Activated T-cell treated with anti-CD3 and anti-CD28 coated beads for 24 hours (primary cell): ENCODE measurements around the gene MIGA1.
"Not testable (repeated sequence)": the region's sequence is repeated elsewhere in the genome, so short reads cannot be mapped to it uniquely, and the experiment has no call there.

ENCODE experiments used
- DNase-seq: peaks from one replicate; pipeline ENCODE4 v3.0.0-alpha.2; 2020; ENCODE audit warnings: low read depth

The MIGA1 gene

DNA sequence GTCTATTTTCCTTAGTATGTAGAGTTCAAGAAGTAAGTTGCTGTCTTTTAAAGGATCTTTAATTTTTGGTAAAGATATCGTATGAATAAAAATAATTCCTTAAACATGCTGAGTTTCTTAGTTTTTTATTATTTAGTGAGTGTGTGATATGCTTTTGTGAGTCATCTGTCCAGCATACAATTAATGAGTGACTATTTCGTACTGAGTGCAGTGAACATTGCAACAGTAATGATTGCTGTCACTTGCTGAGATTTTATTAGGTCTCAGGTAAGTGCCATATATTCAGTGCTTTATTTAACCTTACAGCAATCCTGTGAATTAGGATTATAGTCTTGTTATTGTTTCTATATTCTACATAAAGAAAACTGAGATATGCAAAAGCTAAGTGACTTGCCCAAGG is 22.6 kb downstream of the MIGA1 start:
- no peak for DNase-seq

DNA sequence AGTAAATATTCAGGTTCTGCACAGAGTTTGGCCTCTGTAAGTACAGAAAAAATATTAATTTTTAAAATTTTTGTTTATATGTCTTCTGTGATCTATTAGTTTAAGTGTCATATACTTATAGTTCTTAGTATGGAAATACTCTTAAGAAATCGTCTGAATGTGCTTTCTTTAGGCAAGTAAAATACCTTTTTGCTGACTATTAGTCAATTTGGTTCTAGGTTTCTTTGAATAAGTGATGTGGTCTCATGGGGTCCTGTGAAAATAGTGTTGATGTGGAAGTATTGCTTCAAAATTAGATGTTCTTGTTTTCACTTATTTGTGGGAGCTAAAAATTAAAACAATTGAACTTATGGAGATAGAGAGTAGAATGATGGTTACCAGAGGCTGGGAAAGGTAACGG is 23.9 kb downstream of the MIGA1 start:
- DNase-seq: no peak

DNA sequence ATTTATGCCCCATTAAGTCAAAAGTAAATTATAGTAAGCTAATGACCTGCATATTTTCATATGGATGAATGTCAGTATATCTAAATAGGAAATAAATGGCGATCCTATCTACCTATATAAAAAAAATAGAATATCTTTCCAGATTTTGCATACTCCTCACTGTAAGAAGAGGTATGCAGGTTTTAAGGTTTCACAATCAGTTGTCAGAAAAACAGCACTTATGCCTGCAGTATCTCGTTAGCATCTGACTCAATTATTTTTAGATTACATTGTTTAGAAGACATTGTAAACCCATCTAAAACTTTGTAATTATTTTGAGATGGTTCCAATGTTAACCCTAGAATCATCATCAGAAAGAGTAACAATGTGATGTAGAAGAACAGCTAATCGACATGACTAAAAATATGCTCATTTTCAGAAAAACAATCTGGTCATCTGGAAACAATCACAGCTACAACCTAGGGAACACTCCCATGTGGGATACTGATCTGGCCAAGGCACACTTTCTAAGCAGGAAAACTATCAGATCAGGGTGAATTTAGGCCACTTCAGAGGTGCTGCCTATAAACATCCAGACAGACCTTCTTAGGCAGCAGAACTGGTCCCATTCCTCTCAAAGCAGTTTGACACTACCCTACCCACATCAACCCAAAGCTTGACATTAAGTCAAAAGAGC is 30.5 kb downstream of the MIGA1 start:
- not testable (repeated sequence) for DNase-seq

DNA sequence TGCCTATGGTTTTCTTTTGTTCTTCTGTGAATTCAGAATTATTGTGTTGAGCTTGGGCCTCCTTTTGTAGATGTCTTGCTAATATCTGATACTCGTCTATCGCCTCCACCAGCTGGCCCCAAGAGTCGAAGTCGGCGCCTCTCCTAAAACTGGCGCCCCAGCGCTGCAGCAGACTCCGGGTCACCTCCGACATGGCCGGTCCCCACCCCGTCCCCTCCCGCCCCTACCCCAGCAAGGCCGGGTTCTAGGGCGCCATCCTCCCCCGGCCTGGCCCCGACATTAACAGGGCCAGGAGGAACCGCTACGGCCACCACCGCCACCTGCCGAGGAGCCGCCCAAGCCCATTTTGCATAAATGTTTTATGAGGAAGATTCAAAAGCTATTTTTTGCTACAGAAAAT is 32.1 kb downstream of the MIGA1 start:
- not testable (repeated sequence) for DNase-seq

DNA sequence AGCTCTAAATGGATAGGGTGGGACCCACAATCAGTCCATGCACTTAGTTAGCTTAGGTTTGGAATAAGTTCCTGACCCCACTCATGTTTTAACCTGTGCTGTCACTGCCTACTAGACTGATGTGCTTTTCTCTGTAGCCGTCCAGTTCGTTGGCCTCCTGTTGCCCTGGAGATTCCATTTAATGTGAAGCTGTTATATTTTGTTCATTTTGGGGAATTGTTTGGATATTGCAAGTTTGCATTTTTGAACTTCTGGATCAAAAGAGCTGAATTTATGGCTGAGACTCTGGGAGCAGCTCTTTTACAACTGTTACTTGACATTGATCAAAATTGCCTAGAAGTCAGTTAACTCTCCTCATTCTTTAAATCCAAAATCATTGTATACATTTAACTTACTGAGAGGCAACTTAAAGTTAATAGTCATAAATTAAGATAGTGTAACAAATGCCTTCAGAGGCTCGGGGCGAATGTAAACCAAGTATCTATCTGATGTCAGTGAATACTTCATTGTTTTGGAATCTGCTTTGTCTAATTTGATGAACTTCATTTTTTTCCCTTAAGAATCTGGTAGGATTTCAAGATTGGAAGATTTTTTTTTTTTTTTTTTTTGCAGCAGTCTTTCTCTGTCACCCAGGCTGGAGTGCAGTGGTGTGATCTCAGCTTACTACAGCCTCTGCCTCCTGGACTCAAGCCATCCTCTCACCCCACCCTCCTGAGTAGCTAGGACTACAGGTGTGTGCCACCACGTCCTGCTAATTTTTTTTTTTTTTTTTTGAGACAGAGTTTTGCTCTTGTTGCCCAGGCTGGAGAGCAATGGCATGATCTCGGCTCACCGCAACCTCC is 38.1 kb downstream of the MIGA1 start:
- DNase-seq: no peak

DNA sequence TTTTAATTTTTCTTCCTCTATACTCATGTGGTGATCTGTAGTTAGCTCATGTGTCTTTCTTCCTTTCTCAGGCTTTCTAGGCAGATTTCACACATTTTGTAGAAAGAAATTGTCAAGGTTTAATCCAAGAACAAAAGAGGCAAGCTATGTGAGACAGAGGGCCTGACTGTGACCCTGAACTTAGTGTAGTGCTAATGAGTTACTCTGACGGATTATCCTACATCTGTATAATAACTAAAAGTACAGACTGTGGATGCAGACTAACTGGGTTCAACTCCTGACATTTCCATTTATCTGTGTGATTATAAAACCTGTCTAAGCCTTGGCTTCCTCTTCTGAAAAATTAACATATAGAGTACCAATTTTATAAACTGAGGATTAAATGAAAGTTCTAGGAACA is 40.7 kb downstream of the MIGA1 start:
- no peak for DNase-seq

DNA sequence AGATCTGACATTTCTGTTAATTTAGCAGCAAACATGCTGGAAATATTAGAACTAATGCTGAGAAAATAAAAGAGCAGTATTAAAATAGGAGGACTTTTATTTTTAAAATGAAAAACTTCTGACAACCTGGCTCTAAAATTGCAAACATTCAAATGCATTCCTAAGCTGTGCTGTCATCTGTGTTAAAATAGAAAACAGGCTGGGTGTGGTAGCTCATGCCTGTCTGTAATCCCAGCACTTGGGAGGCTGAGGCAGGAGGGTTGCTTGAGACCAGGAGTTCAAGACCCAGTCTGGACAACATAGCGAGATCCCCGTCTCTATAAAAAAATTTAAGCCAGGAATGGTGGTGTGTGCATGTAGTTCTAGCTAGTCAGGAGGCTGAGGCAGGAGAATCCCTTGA is 44.6 kb downstream of the MIGA1 start:
- no peak for DNase-seq

DNA sequence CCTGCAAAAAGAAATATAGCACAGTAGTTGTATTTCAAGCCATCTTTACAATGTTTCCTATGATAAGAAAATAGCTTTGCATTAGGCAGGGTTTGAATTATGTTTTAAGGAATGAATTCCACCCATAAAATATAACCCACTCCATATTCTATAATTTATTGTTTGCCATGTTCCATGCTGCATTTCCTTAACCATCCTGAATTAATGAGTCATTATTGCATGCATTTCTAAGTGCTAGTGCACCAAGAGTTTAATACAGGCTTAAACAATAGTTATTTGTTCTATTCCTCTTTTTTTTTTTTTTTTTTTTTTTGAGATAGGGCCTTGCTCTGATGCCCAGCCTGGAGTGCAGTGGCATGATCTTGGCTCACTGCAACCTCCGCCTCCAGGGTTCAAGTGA is 45.2 kb downstream of the MIGA1 start:
- DNase-seq: no peak

DNA sequence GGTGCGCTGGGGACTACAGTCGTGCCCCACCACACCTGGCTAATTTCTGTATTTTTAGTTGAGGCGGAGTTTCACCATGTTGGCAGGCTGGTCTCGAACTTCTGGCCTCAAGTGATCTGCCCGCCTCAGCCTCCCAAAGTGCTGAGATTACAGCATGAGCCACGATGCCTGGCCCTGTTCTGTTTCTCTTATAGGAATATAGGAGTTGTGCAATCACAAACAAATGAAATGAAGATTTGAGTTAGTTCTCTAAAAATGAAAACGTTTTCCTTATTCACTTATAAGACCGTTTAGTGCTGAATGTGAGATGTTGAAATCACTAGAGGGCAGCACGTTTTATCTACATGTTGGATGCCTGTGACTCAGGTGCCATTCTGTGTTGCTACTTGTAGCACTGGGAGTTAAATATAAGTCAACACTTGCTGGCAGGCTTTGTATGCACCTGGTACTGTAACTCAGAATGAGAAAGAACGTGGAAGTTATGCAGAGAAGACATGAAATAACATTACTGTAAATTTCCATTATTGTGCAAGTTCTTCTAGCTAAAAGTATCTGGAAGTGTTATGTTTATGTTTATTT is 45.8 kb downstream of the MIGA1 start:
- DNase-seq: no peak

DNA sequence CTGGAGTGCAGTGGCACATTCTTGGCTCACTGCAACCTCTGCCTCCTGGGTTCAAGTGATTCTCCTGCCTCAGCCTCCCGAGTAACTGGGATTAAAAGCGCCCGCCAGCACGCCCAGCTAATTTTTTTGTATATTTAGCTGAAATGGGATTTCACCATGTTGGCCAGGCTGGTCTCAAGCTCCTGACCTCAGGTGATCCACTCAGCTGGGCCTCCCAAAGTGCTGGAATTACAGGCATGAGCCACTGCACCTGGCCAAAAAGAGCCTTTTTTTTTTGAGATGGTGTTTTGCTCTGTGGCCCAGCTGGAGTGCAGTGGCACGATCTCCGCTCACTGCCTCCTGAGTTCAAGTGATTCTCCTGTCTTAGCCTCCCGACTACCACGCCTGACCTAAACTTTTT is 47.4 kb downstream of the MIGA1 start:
- not testable (repeated sequence) for DNase-seq

DNA sequence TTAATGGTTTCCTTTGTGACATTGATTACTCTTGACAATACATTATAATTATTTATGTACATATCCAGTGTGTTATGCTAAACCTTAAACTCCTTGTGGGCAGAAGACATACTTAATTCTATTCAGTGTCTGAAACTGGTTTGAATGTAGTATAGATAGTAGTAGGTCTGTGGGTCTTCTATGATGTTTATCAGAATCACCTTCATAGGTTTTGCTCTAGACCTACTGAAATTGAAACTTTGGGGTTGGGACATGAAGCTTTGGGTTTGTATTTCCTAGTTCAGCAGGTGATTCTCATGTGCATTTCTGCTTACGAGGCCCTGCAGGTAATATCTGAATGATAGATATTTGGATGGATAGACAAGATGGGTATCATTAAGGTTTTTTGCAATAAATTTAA is 48.6 kb downstream of the MIGA1 start:
- no peak for DNase-seq

DNA sequence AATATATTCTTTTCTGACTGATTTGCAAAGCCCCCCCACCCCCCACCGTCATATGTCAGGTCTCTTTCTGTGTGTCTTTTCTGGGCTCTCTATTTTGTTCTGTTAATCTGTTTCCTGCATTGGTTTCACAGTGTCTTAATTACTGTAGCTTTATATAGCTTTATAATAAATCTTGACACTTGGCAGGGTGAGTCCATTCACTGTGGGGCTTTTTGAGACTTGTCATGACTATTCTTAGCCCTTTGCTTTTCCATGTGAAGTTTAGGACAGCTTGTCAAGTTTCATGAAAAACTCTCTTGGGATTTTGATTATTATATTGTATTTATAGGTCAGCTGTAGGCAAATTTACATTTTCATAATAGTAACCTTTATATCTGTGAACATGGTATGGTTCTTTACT is 50.4 kb downstream of the MIGA1 start:
- no peak for DNase-seq

DNA sequence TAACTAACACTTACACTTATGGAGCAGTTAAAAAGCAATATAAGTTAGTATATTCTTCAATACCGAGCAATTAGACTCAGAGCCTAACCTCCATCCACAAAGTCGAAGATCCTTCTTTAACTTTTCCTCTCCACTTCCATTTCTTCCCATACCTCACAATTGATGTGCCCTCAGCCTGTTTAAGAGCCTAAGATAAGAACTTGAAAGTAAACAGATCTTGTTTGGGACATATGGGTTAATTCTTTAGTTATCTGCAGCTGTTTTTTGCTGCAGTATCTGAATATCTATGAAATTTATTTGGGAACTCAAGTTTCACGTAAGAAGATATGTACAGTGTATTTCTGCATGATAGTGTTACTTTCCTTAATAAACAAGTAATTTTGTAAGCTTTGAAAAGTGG is 51.5 kb downstream of the MIGA1 start:
- no peak for DNase-seq

DNA sequence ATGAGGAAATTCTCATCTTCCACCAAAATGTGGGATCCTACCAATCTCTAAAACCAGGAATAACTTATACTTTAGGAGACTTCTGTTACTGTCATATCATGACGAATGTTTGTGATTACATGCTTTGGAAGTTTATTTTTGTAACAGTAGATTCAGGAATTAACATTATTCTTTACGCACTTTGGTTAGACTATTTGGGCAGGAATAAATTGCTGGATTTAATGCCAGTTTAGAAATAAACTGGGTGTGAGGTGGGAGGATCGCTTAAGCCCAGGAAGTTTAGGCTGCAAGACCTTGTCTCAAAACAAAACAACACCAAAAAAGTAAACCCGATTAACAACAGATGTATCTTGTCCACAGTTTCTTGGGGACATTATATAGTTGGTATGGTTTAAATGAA is 52.1 kb downstream of the MIGA1 start:
- no peak for DNase-seq

DNA sequence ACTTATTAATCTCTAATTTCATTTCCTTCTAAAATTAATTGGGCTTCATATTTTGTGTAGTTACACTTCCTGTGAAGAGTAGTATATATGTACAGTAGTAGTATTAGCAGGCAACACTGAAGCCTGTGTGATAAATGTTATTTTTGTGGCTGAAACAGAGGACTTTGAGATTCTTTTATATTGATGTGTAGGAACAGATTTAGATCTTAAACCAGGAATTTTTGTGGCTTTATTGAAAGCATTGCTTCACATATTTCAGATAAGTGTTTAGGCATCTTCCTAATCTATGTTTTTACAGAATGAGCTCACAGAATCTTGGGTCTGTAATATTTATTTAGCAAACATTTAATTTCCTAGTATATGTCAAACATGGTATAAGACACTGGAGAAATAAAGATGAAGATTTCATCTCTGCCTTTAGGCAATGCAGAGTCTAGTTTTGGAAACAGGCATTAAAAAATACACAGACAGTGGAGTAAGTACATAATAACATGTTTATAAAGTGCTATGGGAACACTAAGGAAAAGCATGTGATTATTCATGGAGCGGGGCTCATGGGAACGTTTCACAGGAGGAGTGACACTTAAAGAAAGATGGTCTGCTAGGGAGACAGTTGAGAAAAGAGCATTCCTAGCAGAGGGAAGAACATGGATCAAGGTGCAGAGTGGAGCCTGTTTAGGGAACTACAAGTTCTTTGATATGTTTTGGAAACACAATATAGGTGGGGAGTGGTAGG is 52.7 kb downstream of the MIGA1 start:
- no peak for DNase-seq

DNA sequence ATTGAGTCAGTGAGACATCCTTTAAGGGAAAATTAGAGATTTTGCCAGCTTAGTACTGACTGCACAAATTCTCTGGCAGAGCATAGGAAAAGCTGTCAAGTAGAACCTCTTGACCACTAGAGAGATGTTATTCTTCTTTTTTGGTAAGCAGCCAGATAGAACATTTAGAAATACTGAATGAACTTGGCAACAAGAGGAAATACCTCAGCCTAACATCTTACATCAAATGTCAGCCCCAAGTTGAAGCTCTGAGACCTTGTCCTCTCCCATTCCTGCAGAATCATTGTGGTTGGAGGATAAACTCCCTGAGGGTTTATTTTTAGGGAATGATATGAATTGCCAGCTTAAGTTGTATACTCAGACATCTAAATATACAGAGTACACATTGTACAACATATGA is 53.5 kb downstream of the MIGA1 start:
- DNase-seq: no peak

DNA sequence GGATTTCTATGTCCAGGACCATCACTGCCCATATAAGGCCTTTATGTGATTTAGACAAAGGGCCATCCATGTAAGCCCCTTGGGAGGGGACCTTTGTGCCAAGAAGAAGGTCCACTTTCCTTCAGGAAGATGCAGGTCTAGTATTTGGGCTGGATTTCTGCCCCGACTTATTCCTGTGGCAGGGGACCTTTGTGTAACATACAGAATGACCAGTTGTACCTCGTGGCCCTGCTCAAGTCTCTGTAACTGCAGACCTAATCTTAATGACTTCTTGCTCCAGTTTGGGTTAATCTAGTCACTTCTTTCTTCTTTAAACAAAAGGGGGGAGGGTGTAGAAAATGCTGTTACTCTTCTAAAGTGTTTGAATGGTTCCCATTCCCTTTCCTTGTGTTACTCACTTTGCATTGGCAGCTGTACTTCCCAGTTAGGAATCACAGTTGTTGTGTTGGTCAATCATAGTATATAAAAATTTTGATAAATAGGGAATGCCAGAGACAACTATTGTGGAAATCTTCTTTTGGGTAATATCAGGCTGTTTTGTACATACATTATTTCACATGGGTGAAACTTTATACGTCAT is 54.2 kb downstream of the MIGA1 start:
- DNase-seq: no peak

DNA sequence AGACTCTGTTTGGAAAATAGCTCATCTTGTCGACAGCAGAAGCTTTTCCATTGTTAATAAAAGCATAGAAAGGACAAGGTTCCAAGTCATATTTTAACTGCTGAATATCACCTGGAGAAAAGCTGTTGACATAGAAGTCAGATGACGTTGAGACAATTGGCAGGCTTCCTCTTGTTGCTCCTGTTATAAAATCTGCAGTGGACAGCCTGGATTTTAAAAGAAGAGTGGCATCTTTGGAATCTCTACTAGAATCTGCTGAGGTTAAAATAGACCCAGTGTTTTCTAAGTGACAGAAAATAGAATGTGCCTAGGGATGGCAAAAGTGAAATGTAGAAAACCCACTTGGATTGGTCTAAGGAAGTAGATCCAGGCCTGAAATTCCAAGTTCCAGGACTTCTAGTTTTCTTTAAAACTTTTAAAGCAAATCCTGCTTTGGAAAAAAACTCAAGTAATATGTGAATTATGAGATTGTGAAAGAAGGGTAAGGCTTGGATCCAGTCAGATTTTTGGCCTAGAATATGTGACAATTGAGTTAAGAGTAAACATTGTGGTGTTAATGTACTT is 55.4 kb downstream of the MIGA1 start:
- no peak for DNase-seq

DNA sequence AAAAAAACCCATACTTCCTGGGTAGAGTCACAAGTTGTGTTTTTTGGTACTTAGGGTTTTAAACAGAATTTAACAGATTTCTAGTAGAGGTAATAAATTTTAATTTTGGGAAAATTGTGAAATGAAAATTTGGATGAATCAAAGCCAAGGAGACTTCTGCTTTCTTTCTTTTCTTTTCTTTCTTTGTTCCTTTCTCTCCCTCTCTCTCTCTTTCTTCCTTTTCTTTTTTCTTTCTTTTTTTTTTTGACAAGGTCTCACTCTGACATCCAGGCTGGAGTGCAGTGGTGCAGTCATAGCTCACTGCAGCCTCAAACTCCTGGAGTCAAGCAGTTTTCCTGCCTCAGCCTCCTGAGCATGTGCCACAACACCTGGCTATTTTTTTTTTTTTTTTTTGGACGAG is 62.1 kb downstream of the MIGA1 start:
- DNase-seq: no peak

DNA sequence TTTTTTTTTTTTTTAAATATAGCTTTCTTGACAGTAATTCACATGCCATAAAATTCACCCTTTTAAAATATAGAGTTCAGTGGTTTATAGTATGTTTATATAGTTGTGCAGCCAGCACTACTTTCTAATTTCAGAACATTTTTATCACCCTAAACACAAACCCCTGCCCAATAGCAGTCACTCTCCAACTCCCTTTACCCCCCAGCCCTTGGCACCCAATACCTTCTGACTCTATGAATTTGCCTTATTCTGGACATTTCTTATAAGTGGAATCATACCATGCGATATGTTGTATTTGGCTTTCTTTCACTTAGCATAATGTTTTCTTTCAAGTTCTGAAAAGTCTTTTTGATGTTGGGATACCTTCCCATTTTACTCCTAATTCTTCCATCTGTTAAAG is 66.5 kb downstream of the MIGA1 start:
- DNase-seq: no peak

DNA sequence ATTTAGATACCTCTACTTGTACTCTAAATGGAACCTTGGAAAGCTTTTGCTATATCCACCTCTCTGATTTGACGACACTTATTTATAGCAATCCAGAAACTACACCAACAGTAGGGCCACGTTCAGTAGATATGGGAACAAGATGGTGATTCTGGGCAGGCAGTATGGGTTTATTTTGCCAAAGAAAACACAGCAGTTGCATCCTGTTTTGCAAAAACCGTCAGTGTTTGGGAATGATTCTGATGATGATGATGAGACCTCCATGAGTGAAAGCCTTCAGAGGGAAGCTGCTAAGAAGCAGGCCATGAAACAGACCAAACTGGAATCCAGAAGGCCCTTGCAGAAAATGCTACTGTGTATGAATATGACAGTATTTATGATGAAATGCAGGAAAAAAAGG is 67.5 kb downstream of the MIGA1 start:
- DNase-seq: no peak

DNA sequence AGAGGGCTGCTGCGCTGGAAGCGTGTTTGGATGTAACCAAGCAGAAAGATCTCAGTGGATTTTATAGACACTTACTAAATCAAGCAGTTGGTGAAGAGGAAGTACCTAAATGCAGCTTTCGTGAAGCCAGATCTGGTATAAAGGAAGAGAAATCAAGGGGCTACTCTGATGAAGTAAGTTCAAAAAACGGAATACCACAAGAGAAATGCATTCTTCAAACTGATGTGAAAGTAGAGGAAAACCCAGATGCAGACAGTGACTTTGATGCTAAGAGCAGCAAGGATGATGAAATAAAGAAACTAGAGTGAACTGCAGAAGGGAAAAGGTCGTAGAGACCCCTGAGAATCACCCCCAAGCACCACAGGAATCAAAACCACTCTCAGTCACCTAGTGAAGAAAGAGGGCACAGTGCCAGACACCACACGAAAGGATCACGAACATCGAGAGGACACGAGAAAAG is 68.2 kb downstream of the MIGA1 start:
- DNase-seq: no peak
